GM12878 (cell line): ENCODE results near the gene IQCC. TPM values are rescaled to one million over a fixed set of nuclear protein-coding genes. Genes with fewer than 3 reads are reported as not detected.
A peak's percentile ranks its signal among the peaks of the same experiment; 100 is the strongest.

Experiments
- ASH2L ChIP-seq: fragments of 300-600, 200-600 bp; sonication (generic); IDR thresholded peaks from 2 replicates; pipeline ENCODE4 v1.6.1; 2017; ENCODE audit warnings: low read depth, mild to moderate bottlenecking, borderline replicate concordance
- ATF2 ChIP-seq: IDR thresholded peaks from 2 replicates; pipeline ENCODE4 v1.6.1; 2012; ENCODE audit warnings: low read length, inconsistent platforms
- EED ChIP-seq: sonication (generic); IDR thresholded peaks from 2 replicates; pipeline ENCODE4 v1.6.1; 2016; ENCODE audit warnings: antibody characterized with exemption, low read depth
- GATAD2B ChIP-seq: fragments of 450-650 bp; conservative IDR thresholded peaks from 2 replicates; pipeline ENCODE4 v1.6.1; 2017; ENCODE audit warnings: low read depth, mild to moderate bottlenecking, moderate library complexity
- HSF1 ChIP-seq: fragments of 150-350 bp; IDR thresholded peaks from 2 replicates; pipeline ENCODE4 v1.6.1; 2014; ENCODE audit warnings: mild to moderate bottlenecking, low read depth, low read length
- NFXL1 ChIP-seq: fragments of 450-650 bp; IDR thresholded peaks from 2 replicates; pipeline ENCODE4 v1.6.1; 2017; ENCODE audit warnings: antibody characterized with exemption, mild to moderate bottlenecking, borderline replicate concordance
- NKRF ChIP-seq: fragments of 450-650 bp; conservative IDR thresholded peaks from 2 replicates; pipeline ENCODE4 v1.6.1; 2017; ENCODE audit warnings: mild to moderate bottlenecking, moderate library complexity
- NRF1 ChIP-seq: conservative IDR thresholded peaks from 2 replicates; pipeline ENCODE4 v1.6.1; 2011; ENCODE audit warnings: mild to moderate bottlenecking, low read depth, low read length, improper control_type of control experiment
- PBX3 ChIP-seq: IDR thresholded peaks from 2 replicates; pipeline ENCODE4 v1.6.1; 2011; ENCODE audit warnings: mild to moderate bottlenecking, low read depth, low read length, moderate library complexity; ENCODE audit not compliant: insufficient replicate concordance
- RELB ChIP-seq: fragments of 450-650 bp; IDR thresholded peaks from 2 replicates; pipeline ENCODE4 v1.6.1; 2017; ENCODE audit warnings: low read depth, mild to moderate bottlenecking, moderate library complexity
- SIN3A ChIP-seq: IDR thresholded peaks from 2 replicates; pipeline ENCODE4 v1.6.1; 2012; ENCODE audit warnings: low read depth, low read length, improper control_type of control experiment
- SMAD5 ChIP-seq: IDR thresholded peaks from 2 replicates; pipeline ENCODE4 v1.6.1; 2016; ENCODE audit warnings: antibody characterized with exemption, low read depth
- SRF ChIP-seq, 2 experiments: IDR thresholded peaks; 2 replicates each; pipeline ENCODE4 v1.6.1; 2011; ENCODE audit warnings: low read depth in 2 of 2, low read length in 2 of 2, mild to moderate bottlenecking in 1 of 2, moderate library complexity in 1 of 2
- STAT3 ChIP-seq: IDR thresholded peaks from 2 replicates; pipeline ENCODE4 v1.6.1; 2011; ENCODE audit warnings: low read depth, low read length, improper control_type of control experiment
- TCF12 ChIP-seq: IDR thresholded peaks from 2 replicates; pipeline ENCODE4 v1.6.1; 2011; ENCODE audit warnings: low read depth, mild to moderate bottlenecking, low read length
- ZBTB4 ChIP-seq: fragments of 450-650 bp; formaldehyde crosslinking; IDR thresholded peaks from 2 replicates; pipeline ENCODE4 v1.4.0; 2022; ENCODE audit warnings: mild to moderate bottlenecking, moderate library complexity
- ZNF207 ChIP-seq: fragments of 450-650 bp; IDR thresholded peaks from 2 replicates; pipeline ENCODE4 v1.6.1; 2014; ENCODE audit warnings: antibody characterized with exemption, mild to moderate bottlenecking, borderline replicate concordance
- ZNF24 ChIP-seq: fragments of 450-650 bp; IDR thresholded peaks from 2 replicates; pipeline ENCODE4 v1.6.1; 2017; ENCODE audit warnings: antibody characterized with exemption, mild to moderate bottlenecking
- polyA plus RNA-seq, 11 experiments: library from polyadenylated mRNA; depleted of rRNA in 4 of 11; unstranded in 6 of 11; stranded (reverse) in 5 of 11; fragments of >200 nt; fragmentation: Nextera tagmentation in 4 of 11; fragmentation: Illumina TruSeq in 1 of 11; extraction: Ambion mirVana in 4 of 11; extraction: Trizol in 1 of 11; gene quantifications; 1 replicate in 1 of 11; 2 replicates in 10 of 11; pipeline versions ENCODE4 v1.2.1 to v1.2.3, GENCODE V29; 2011 to 2016; ENCODE audit warnings: inconsistent platforms in 2 of 11, missing spikeins in 2 of 11, low read depth in 1 of 11
- total RNA-seq, 4 experiments: library from RNA; depleted of rRNA in 3 of 4; stranded (reverse); fragments of >200 nt in 3 of 4; fragmentation: Illumina TruSeq in 1 of 4; extraction: Trizol in 1 of 4; gene quantifications; 2 replicates each; pipeline versions ENCODE4 v1.2.1 to v1.2.3, GENCODE V29; 2013 to 2021

IQCC gene
- total and polyA plus RNA-seq, 10 of the 15 experiments (the other 5 are each of a cell fraction or from before 2014, with no cell fraction given) = 2.1 to 6.8 (median 4.9) TPM

GRCh38 chr1:32247983-32248889 is 42.8 kb downstream of the IQCC start (continued):
- no peak for TF ChIP-seq ATF2
- TF ChIP-seq PBX3 = peak; percentile 12
- 0 out of 2 replicates have a peak, but pooled peaks have one; percentile 50 for TF ChIP-seq GATAD2B
- no peak for TF ChIP-seq SRF (IDR thresholded peaks at IDR 0.05; ENCODE audit: low read depth in 2 of 2, low read length in 2 of 2)
- no peak for TF ChIP-seq ASH2L
- TF ChIP-seq HSF1 = no peak
- no peak for TF ChIP-seq RELB
- no peak for TF ChIP-seq ZNF24
- no peak for TF ChIP-seq NKRF
- TF ChIP-seq STAT3 = no peak
- TF ChIP-seq ZBTB4 (CRISPR knock-in tag) = no peak
- no peak for TF ChIP-seq NFXL1
- TF ChIP-seq NRF1 = 0 out of 2 replicates have a peak, but pooled peaks have one; percentile 14
- TF ChIP-seq TCF12 = peak; percentile 100
- TF ChIP-seq SMAD5 = no peak
- no peak for TF ChIP-seq SIN3A
- no peak for TF ChIP-seq ZNF207
- TF ChIP-seq EED = no peak
